ENCODE measurements around the gene PLEKHM3.
A peak's percentile ranks its signal among the peaks of the same experiment; 100 is the strongest.

PLEKHM3 gene

DNA sequence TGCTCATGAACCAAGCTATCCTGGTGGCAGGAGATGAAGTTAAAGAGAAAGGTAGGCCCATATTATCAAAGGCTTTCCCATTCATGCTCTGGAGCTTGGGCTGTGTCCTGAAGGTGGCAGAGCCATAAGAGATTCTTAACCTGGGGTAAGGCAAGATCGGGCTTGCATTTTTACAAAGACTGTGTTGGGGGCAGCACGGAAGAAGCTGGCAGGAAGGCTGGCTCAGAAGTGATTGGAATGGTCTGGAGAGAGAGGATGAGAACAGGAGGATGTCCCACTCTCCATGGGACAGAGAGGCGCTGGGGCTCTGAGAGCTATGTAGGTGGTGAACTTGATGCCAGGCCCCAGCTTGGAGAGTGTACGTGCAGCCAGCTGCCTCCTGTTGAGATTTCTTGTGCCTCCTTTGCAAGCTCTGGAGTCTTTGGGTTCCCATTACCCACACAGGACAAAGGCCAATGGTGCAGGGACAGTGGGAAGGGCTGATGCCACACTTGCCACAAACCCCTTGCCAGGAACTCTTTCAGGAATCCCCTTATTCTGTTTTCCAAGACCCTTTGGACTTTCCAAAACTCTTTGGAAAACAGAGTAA is 215.0 kb downstream of the PLEKHM3 start:
- peak overlapping the region in 1 of 2 donors; percentile 52 for H3K9ac ChIP-seq (ENCODE audit: low read depth in 1 of 2, low read length in 2 of 2)
- peak overlapping the region; percentile 85 to 86 for H3K27ac ChIP-seq (ENCODE audit: low read depth in 2 of 2, low read length in 2 of 2)
- H3K27me3 ChIP-seq (ENCODE audit: control insufficient read depth in 2 of 2, insufficient read depth in 2 of 2, low read length in 2 of 2): no peaks in the 10 kb centered on the region
- H3K4me1 ChIP-seq (ENCODE audit: control insufficient read depth in 2 of 2, insufficient read depth in 2 of 2, low read length in 2 of 2): peaks cover 16 to 30% of the 10 kb centered on the region in 2 donors
- peak overlapping the region; percentile 55 to 59 for H3K4me3 ChIP-seq (ENCODE audit: low read length in 2 of 2)
- H3K36me3 ChIP-seq (ENCODE audit: control insufficient read depth in 2 of 2, insufficient read depth in 2 of 2, low read length in 2 of 2): no peaks in the 10 kb centered on the region
- H3K9me3 ChIP-seq (ENCODE audit: control insufficient read depth in 2 of 2, low read length in 2 of 2): no peaks in the 10 kb centered on the region

DNA sequence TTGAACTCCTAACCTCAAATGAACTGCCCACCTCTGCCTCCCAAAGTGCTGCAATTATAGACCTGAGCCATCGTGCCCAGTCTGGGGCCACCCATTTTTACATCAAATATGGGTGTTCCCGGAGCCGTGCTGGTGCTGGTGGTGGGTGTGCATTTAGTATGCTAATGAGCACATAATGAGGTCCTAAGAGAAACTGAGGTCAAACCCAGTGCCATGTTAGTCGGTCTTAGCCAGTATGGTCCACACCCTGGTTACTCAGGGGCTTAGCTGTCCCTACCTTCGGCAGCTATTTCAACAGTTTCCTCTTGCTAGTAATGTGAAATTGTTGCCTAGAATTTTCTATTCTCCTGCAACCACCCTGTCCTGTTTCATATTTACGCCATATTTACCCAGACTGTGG is 217.2 kb downstream of the PLEKHM3 start:
- Histone ChIP-seq H3K36me3 (ENCODE audit: control insufficient read depth in 2 of 2, insufficient read depth in 2 of 2, low read length in 2 of 2) (no peaks in the 10 kb centered on the region), H3K27ac (ENCODE audit: low read depth in 2 of 2, low read length in 2 of 2) (no peak overlapping the region), H3K9me3 (ENCODE audit: control insufficient read depth in 2 of 2, low read length in 2 of 2) (no peaks in the 10 kb centered on the region), H3K4me3 (ENCODE audit: low read length in 2 of 2) (no peak overlapping the region), H3K4me1 (ENCODE audit: control insufficient read depth in 2 of 2, insufficient read depth in 2 of 2, low read length in 2 of 2) (peaks cover 16 to 30% of the 10 kb centered on the region in 2 donors), H3K27me3 (ENCODE audit: control insufficient read depth in 2 of 2, insufficient read depth in 2 of 2, low read length in 2 of 2) (no peaks in the 10 kb centered on the region), H3K9ac (ENCODE audit: low read depth in 1 of 2, low read length in 2 of 2) (no peak overlapping the region)

GRCh38 chr2:207807516-207807915 is 217.8 kb downstream of the PLEKHM3 start:
- H3K27me3 ChIP-seq (ENCODE audit: control insufficient read depth in 2 of 2, insufficient read depth in 2 of 2, low read length in 2 of 2): no peaks in the 10 kb centered on the region
- H3K4me3 ChIP-seq (ENCODE audit: low read length in 2 of 2): no peak overlapping the region
- H3K9ac ChIP-seq (ENCODE audit: low read depth in 1 of 2, low read length in 2 of 2): no peak overlapping the region
- H3K27ac ChIP-seq (ENCODE audit: low read depth in 2 of 2, low read length in 2 of 2): no peak overlapping the region
- no peaks in the 10 kb centered on the region for H3K9me3 ChIP-seq (ENCODE audit: control insufficient read depth in 2 of 2, low read length in 2 of 2)
- no peaks in the 10 kb centered on the region for H3K36me3 ChIP-seq (ENCODE audit: control insufficient read depth in 2 of 2, insufficient read depth in 2 of 2, low read length in 2 of 2)
- H3K4me1 ChIP-seq (ENCODE audit: control insufficient read depth in 2 of 2, insufficient read depth in 2 of 2, low read length in 2 of 2): peaks cover 16 to 27% of the 10 kb centered on the region in 2 donors

DNA sequence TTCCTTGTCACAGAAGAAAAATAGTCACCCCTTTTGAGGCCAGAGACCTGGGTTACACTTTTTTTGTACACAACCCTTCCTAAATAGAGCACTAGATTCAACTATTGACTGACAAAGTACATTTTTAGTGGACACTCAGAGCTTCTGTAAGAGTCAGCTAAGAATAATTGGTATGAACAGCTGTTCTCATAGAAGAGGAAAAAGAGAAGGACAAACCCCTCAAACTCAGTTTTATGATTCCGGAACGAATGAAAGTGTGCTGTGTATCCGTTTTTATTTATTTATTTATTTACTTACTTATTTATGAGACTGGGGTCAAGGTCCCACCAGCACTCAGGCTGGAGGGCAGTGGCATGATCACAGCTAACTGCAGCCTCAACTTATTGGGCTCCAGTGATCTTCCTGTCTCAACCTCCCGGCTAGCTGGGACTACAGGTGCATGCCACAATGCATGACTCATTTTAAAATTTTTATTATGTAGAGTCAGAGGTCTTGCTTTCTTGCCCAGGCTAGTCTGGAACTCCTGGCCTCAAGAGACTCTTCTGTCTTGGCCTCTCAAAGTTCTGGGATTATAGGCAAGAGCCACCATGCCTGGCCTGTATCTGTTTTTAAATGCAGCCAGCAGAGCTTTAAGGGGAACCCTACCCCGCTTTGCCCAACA is 219.6 kb downstream of the PLEKHM3 start:
- Histone ChIP-seq H3K27me3 (ENCODE audit: control insufficient read depth in 2 of 2, insufficient read depth in 2 of 2, low read length in 2 of 2) (no peaks in the 10 kb centered on the region), H3K27ac (ENCODE audit: low read depth in 2 of 2, low read length in 2 of 2) (no peak overlapping the region), H3K4me1 (ENCODE audit: control insufficient read depth in 2 of 2, insufficient read depth in 2 of 2, low read length in 2 of 2) (peaks cover 8 to 16% of the 10 kb centered on the region in 2 donors), H3K9ac (ENCODE audit: low read depth in 1 of 2, low read length in 2 of 2) (no peak overlapping the region), H3K36me3 (ENCODE audit: control insufficient read depth in 2 of 2, insufficient read depth in 2 of 2, low read length in 2 of 2) (no peaks in the 10 kb centered on the region), H3K4me3 (ENCODE audit: low read length in 2 of 2) (no peak overlapping the region), H3K9me3 (ENCODE audit: control insufficient read depth in 2 of 2, low read length in 2 of 2) (no peaks in the 10 kb centered on the region)

- H3K4me3 ChIP-seq (ENCODE audit: low read length in 2 of 2): no peak overlapping the region
- no peak overlapping the region for H3K9ac ChIP-seq (ENCODE audit: low read depth in 1 of 2, low read length in 2 of 2)
- H3K27me3 ChIP-seq (ENCODE audit: control insufficient read depth in 2 of 2, insufficient read depth in 2 of 2, low read length in 2 of 2): no peaks in the 10 kb centered on the region
- no peaks in the 10 kb centered on the region for H3K36me3 ChIP-seq (ENCODE audit: control insufficient read depth in 2 of 2, insufficient read depth in 2 of 2, low read length in 2 of 2)
- peak overlapping the region in 1 of 2 donors; percentile 67 for H3K27ac ChIP-seq (ENCODE audit: low read depth in 2 of 2, low read length in 2 of 2)
- H3K4me1 ChIP-seq (ENCODE audit: control insufficient read depth in 2 of 2, insufficient read depth in 2 of 2, low read length in 2 of 2): peaks cover 0 to 6% of the 10 kb centered on the region in 2 donors
- H3K9me3 ChIP-seq (ENCODE audit: control insufficient read depth in 2 of 2, low read length in 2 of 2): no peaks in the 10 kb centered on the region
Observed at GRCh38 chr2:207802650-207803049, 222.7 kb downstream of the PLEKHM3 start.

GRCh38 chr2:207801259-207801658 is 224.1 kb downstream of the PLEKHM3 start:
- H3K4me3 ChIP-seq (ENCODE audit: low read length in 2 of 2): no peak overlapping the region
- H3K4me1 ChIP-seq (ENCODE audit: control insufficient read depth in 2 of 2, insufficient read depth in 2 of 2, low read length in 2 of 2): peaks cover 7 to 15% of the 10 kb centered on the region in 2 donors
- no peaks in the 10 kb centered on the region for H3K27me3 ChIP-seq (ENCODE audit: control insufficient read depth in 2 of 2, insufficient read depth in 2 of 2, low read length in 2 of 2)
- H3K27ac ChIP-seq (ENCODE audit: low read depth in 2 of 2, low read length in 2 of 2): no peak overlapping the region
- H3K9ac ChIP-seq (ENCODE audit: low read depth in 1 of 2, low read length in 2 of 2): no peak overlapping the region
- no peaks in the 10 kb centered on the region for H3K36me3 ChIP-seq (ENCODE audit: control insufficient read depth in 2 of 2, insufficient read depth in 2 of 2, low read length in 2 of 2)
- H3K9me3 ChIP-seq (ENCODE audit: control insufficient read depth in 2 of 2, low read length in 2 of 2): no peaks in the 10 kb centered on the region

GRCh38 chr2:207796585-207797350 is 228.6 kb downstream of the PLEKHM3 start:
- Histone ChIP-seq H3K4me3 (ENCODE audit: low read length in 2 of 2) (no peak overlapping the region), H3K4me1 (ENCODE audit: control insufficient read depth in 2 of 2, insufficient read depth in 2 of 2, low read length in 2 of 2) (peaks cover 11 to 24% of the 10 kb centered on the region in 2 donors), H3K9ac (ENCODE audit: low read depth in 1 of 2, low read length in 2 of 2) (peak overlapping the region in 1 of 2 donors; percentile 36), H3K27ac (ENCODE audit: low read depth in 2 of 2, low read length in 2 of 2) (peak overlapping the region; percentile 56 to 79), H3K36me3 (ENCODE audit: control insufficient read depth in 2 of 2, insufficient read depth in 2 of 2, low read length in 2 of 2) (no peaks in the 10 kb centered on the region), H3K27me3 (ENCODE audit: control insufficient read depth in 2 of 2, insufficient read depth in 2 of 2, low read length in 2 of 2) (no peaks in the 10 kb centered on the region), H3K9me3 (ENCODE audit: control insufficient read depth in 2 of 2, low read length in 2 of 2) (no peaks in the 10 kb centered on the region)

DNA sequence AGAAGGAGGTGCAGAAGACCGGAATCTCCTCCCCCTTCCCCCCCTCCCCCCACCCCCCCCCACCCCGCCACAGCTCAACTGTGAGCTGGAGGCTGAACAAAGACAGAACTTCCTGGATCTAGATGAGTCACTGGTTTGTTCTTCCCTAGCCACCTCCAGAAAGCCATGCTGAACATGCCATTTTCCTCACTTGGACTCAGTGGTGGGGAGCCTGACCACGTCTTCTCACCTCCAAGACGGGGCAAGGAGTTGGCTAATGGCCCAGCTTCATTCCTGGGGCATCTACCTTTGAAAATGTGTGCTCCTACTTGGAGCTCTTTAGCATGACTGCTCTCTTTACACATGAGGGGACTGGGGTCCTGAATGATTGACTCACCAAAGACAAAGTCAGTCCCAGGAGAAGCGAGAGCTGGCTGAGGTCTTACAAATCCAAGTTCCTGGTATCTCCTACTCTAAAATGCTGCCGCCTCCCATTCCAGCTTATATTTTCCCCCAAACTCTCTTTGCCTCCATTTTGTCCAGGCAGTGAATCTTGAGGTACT is 233.0 kb downstream of the PLEKHM3 start:
- H3K4me3 ChIP-seq (ENCODE audit: low read length in 2 of 2): no peak overlapping the region
- H3K27ac ChIP-seq (ENCODE audit: low read depth in 2 of 2, low read length in 2 of 2): peak overlapping the region; percentile 56 to 66
- peaks cover 11 to 18% of the 10 kb centered on the region in 2 donors for H3K4me1 ChIP-seq (ENCODE audit: control insufficient read depth in 2 of 2, insufficient read depth in 2 of 2, low read length in 2 of 2)
- H3K9ac ChIP-seq (ENCODE audit: low read depth in 1 of 2, low read length in 2 of 2): no peak overlapping the region
- H3K9me3 ChIP-seq (ENCODE audit: control insufficient read depth in 2 of 2, low read length in 2 of 2): no peaks in the 10 kb centered on the region
- H3K27me3 ChIP-seq (ENCODE audit: control insufficient read depth in 2 of 2, insufficient read depth in 2 of 2, low read length in 2 of 2): no peaks in the 10 kb centered on the region
- H3K36me3 ChIP-seq (ENCODE audit: control insufficient read depth in 2 of 2, insufficient read depth in 2 of 2, low read length in 2 of 2): no peaks in the 10 kb centered on the region

DNA sequence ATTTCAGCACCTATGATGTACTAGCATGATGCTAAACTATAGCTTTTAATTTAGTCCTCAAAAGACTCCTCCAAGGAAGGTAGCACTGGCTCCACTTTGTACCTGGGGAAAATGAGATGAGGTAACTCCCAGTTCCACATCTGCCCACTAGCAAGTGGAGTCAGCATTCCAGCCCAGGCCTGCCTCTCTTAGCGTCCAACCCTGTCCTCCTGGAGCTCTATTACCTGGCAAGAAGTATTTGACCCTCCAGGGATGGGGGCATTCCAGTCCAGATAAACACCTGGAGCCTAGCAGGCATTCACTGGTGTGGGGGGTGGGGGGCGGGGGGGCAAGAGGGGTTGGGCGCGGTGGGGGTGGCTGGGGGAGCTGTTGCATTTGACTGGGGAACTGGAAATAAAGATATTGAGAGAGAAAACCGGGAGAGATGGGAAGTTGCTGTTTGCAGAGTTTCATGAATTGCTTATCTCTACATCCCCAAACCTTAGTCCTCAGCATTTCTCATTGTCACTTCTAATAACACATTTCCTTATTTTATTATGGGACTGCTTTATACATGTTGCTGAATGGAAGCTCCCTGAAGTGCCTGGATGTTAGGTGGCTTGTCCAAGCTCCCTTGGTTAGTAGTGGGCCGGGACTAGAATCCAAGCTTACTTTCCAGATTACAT is 233.6 kb downstream of the PLEKHM3 start:
- no peaks in the 10 kb centered on the region for H3K36me3 ChIP-seq (ENCODE audit: control insufficient read depth in 2 of 2, insufficient read depth in 2 of 2, low read length in 2 of 2)
- no peaks in the 10 kb centered on the region for H3K9me3 ChIP-seq (ENCODE audit: control insufficient read depth in 2 of 2, low read length in 2 of 2)
- peaks cover 6 to 13% of the 10 kb centered on the region in 2 donors for H3K4me1 ChIP-seq (ENCODE audit: control insufficient read depth in 2 of 2, insufficient read depth in 2 of 2, low read length in 2 of 2)
- no peaks in the 10 kb centered on the region for H3K27me3 ChIP-seq (ENCODE audit: control insufficient read depth in 2 of 2, insufficient read depth in 2 of 2, low read length in 2 of 2)
- no peak overlapping the region for H3K9ac ChIP-seq (ENCODE audit: low read depth in 1 of 2, low read length in 2 of 2)
- peak overlapping the region in 1 of 2 donors; percentile 22 for H3K27ac ChIP-seq (ENCODE audit: low read depth in 2 of 2, low read length in 2 of 2)
- H3K4me3 ChIP-seq (ENCODE audit: low read length in 2 of 2): no peak overlapping the region

All from mucosa of rectum (tissue), 2 donors.